ENCODE data around the gene KCNJ3. TPM values are rescaled to one million over a fixed set of nuclear protein-coding genes. Genes with fewer than 3 reads are reported as not detected.

KCNJ3 gene
- total and polyA plus RNA-seq, 2 donors from 2014 or later: 3.6 to 9.9 TPM

- Histone ChIP-seq H3K4me3 (ENCODE audit: low read length in 3 of 3) (no peak overlapping the region), H3K9me3 (ENCODE audit: control insufficient read depth in 2 of 3, insufficient read depth in 1 of 3, low read length in 3 of 3) (peaks cover 0 to 6% (median 0%) of the 10 kb centered on the region in 3 donors), H3K27ac (ENCODE audit: low read depth in 2 of 2, low read length in 2 of 2) (no peak overlapping the region), H3K9ac (ENCODE audit: low read length in 3 of 3) (no peak overlapping the region), H3K4me1 (ENCODE audit: control insufficient read depth in 2 of 3, insufficient read depth in 2 of 3, low read depth in 1 of 3, low read length in 3 of 3) (no peaks in the 10 kb centered on the region), H3K36me3 (ENCODE audit: control insufficient read depth in 2 of 3, insufficient read depth in 3 of 3, low read length in 3 of 3) (no peaks in the 10 kb centered on the region), H3K27me3 (ENCODE audit: control insufficient read depth, insufficient read depth, low read length) (no peaks in the 10 kb centered on the region)
- DNase-seq (no peak), FAIRE-seq (no peak)
- intact Hi-C loops (cut with DNase I): no loop called here
- TF ChIP-seq CTCF (IDR thresholded peaks at IDR 0.05; ENCODE audit: borderline replicate concordance, extremely low read depth, insufficient read depth): no peak
Measured at GRCh38 chr2:154882725-154883124, 184.2 kb downstream of the KCNJ3 start.

GRCh38 chr2:154886316-154886715 lies 187.8 kb downstream of the KCNJ3 start:
- H3K9ac ChIP-seq (ENCODE audit: low read length in 3 of 3): no peak overlapping the region
- no peaks in the 10 kb centered on the region for H3K36me3 ChIP-seq (ENCODE audit: control insufficient read depth in 2 of 3, insufficient read depth in 3 of 3, low read length in 3 of 3)
- DNase-seq: peak in 1 of 5 donors; percentile 66
- H3K27ac ChIP-seq (ENCODE audit: low read depth in 2 of 2, low read length in 2 of 2): no peak overlapping the region
- H3K4me3 ChIP-seq (ENCODE audit: low read length in 3 of 3): no peak overlapping the region
- H3K27me3 ChIP-seq (ENCODE audit: control insufficient read depth, insufficient read depth, low read length): no peaks in the 10 kb centered on the region
- peaks cover 0 to 7% (median 0%) of the 10 kb centered on the region in 3 donors for H3K9me3 ChIP-seq (ENCODE audit: control insufficient read depth in 2 of 3, insufficient read depth in 1 of 3, low read length in 3 of 3)
- no peaks in the 10 kb centered on the region for H3K4me1 ChIP-seq (ENCODE audit: control insufficient read depth in 2 of 3, insufficient read depth in 2 of 3, low read depth in 1 of 3, low read length in 3 of 3)
- no peak for FAIRE-seq
- intact Hi-C loops (cut with DNase I): no loop called here
- no peak for TF ChIP-seq CTCF (IDR thresholded peaks at IDR 0.05; ENCODE audit: borderline replicate concordance, extremely low read depth, insufficient read depth)

GRCh38 chr2:154898269-154898668 lies 199.8 kb downstream of the KCNJ3 start:
- FAIRE-seq: no peak

More at GRCh38 chr2:154898269-154898668, 199.8 kb downstream of the KCNJ3 start:
- H3K36me3 ChIP-seq (ENCODE audit: control insufficient read depth in 2 of 3, insufficient read depth in 3 of 3, low read length in 3 of 3): no peaks in the 10 kb centered on the region
- no peak overlapping the region for H3K27ac ChIP-seq (ENCODE audit: low read depth in 2 of 2, low read length in 2 of 2)
- intact Hi-C loops (cut with DNase I): no loop called here
- no peaks in the 10 kb centered on the region for H3K27me3 ChIP-seq (ENCODE audit: control insufficient read depth, insufficient read depth, low read length)
- TF ChIP-seq CTCF (IDR thresholded peaks at IDR 0.05; ENCODE audit: borderline replicate concordance, extremely low read depth, insufficient read depth): no peak
- no peaks in the 10 kb centered on the region for H3K4me1 ChIP-seq (ENCODE audit: control insufficient read depth in 2 of 3, insufficient read depth in 2 of 3, low read depth in 1 of 3, low read length in 3 of 3)
- no peak for DNase-seq
- no peak overlapping the region for H3K9ac ChIP-seq (ENCODE audit: low read length in 3 of 3)
- no peaks in the 10 kb centered on the region for H3K9me3 ChIP-seq (ENCODE audit: control insufficient read depth in 2 of 3, insufficient read depth in 1 of 3, low read length in 3 of 3)
- no peak overlapping the region for H3K4me3 ChIP-seq (ENCODE audit: low read length in 3 of 3)

Measured in kidney (tissue), 14 donors.